H9 (cell line): Measurements from ENCODE around the gene ACAD8. TPM values are rescaled to one million over a fixed set of nuclear protein-coding genes. Genes with fewer than 3 reads are reported as not detected.
A peak's percentile ranks its signal among the peaks of the same experiment; 100 is the strongest.

ENCODE experiments used
- DNase-seq: peaks from one replicate; pipeline ENCODE4 v3.0.0-alpha.2; 2017
- H2AFZ ChIP-seq: one replicate; pipeline ENCODE4 v1.6.1; 2013; ENCODE audit warnings: mild to moderate bottlenecking, low read length, control low read depth, moderate library complexity
- H2AK5ac ChIP-seq: 2 replicates; pipeline ENCODE4 v1.6.1; 2013; ENCODE audit warnings: low read length, control low read depth, mixed read lengths; ENCODE audit not compliant: insufficient read length
- H2BK120ac ChIP-seq: one replicate; pipeline ENCODE4 v1.6.1; 2013; ENCODE audit warnings: low read depth, mild to moderate bottlenecking, low read length, control low read depth, inconsistent platforms; ENCODE audit not compliant: poor library complexity, severe bottlenecking
- H2BK12ac ChIP-seq: 2 replicates; pipeline ENCODE4 v1.6.1; 2013; ENCODE audit warnings: low read length, control low read depth, mixed read lengths, low read depth; ENCODE audit not compliant: insufficient read length
- H2BK15ac ChIP-seq: 2 replicates; pipeline ENCODE4 v1.6.1; 2013; ENCODE audit warnings: low read depth, low read length, control low read depth
- H2BK20ac ChIP-seq: one replicate; pipeline ENCODE4 v1.6.1; 2013; ENCODE audit warnings: low read depth, mild to moderate bottlenecking, low read length, control low read depth, inconsistent platforms; ENCODE audit not compliant: poor library complexity, severe bottlenecking
- H2BK5ac ChIP-seq: 2 replicates; pipeline ENCODE4 v1.6.1; 2013; ENCODE audit warnings: low read length, control low read depth, mixed read lengths; ENCODE audit not compliant: insufficient read length
- H3K14ac ChIP-seq: 2 replicates; pipeline ENCODE4 v1.6.1; 2013; ENCODE audit warnings: low read length, control low read depth; ENCODE audit not compliant: insufficient read depth
- H3K18ac ChIP-seq: 2 replicates; pipeline ENCODE4 v1.6.1; 2013; ENCODE audit warnings: low read depth, mild to moderate bottlenecking, mixed read lengths, low read length, control low read depth; ENCODE audit not compliant: insufficient read length
- H3K23ac ChIP-seq: 2 replicates; pipeline ENCODE4 v1.6.1; 2013; ENCODE audit warnings: low read length, control low read depth, mixed read lengths, low read depth; ENCODE audit not compliant: insufficient read length
- H3K23me2 ChIP-seq: 2 replicates; pipeline ENCODE4 v1.6.1; 2013; ENCODE audit warnings: low read depth, mild to moderate bottlenecking, mixed read lengths, low read length, control low read depth; ENCODE audit not compliant: insufficient read length, poor library complexity, severe bottlenecking
- H3K27ac ChIP-seq: 2 replicates; pipeline ENCODE4 v1.5.1; 2013; ENCODE audit warnings: low read length, control low read depth, mixed read lengths, low read depth; ENCODE audit not compliant: insufficient read length
- H3K27me3 ChIP-seq: 2 replicates; pipeline ENCODE4 v1.6.1; 2013; ENCODE audit warnings: low read length, control low read depth, inconsistent platforms; ENCODE audit not compliant: insufficient read depth
- H3K4ac ChIP-seq: 2 replicates; pipeline ENCODE4 v1.6.1; 2013; ENCODE audit warnings: low read depth, mild to moderate bottlenecking, control low read depth, inconsistent platforms, low read length, moderate library complexity
- H3K4me1 ChIP-seq: 2 replicates; pipeline ENCODE4 v1.6.1; 2013; ENCODE audit warnings: low read length, control low read depth, inconsistent platforms; ENCODE audit not compliant: insufficient read depth
- H3K4me2 ChIP-seq: 2 replicates; pipeline ENCODE4 v1.6.1; 2013; ENCODE audit warnings: low read length, control low read depth, mixed read lengths; ENCODE audit not compliant: insufficient read length, insufficient read depth
- H3K56ac ChIP-seq: 2 replicates; pipeline ENCODE4 v1.6.1; 2013; ENCODE audit warnings: low read depth, mild to moderate bottlenecking, mixed read lengths, low read length, control low read depth; ENCODE audit not compliant: insufficient read length
- H3K79me1 ChIP-seq: 2 replicates; pipeline ENCODE4 v1.6.1; 2013; ENCODE audit warnings: low read depth, mild to moderate bottlenecking, moderate library complexity, low read length, control low read depth, inconsistent platforms; ENCODE audit not compliant: insufficient read depth, poor library complexity, severe bottlenecking
- H3K79me2 ChIP-seq: 2 replicates; pipeline ENCODE4 v1.6.1; 2013; ENCODE audit warnings: low read length, control low read depth, inconsistent platforms; ENCODE audit not compliant: insufficient read depth
- H3K9ac ChIP-seq: 2 replicates; pipeline ENCODE4 v1.6.1; 2013; ENCODE audit warnings: low read length, control low read depth, mixed read lengths; ENCODE audit not compliant: insufficient read length; ENCODE audit errors: extremely low read depth
- H3K9me3 ChIP-seq: one replicate; pipeline ENCODE4 v1.6.1; 2013; ENCODE audit warnings: low read depth, low read length, inconsistent platforms; ENCODE audit not compliant: control insufficient read depth
- H3T11ph ChIP-seq: one replicate; pipeline ENCODE4 v1.6.1; 2013; ENCODE audit warnings: mild to moderate bottlenecking, low read length, control low read depth, inconsistent platforms
- H4K20me1 ChIP-seq: one replicate; pipeline ENCODE4 v1.6.1; 2013; ENCODE audit not compliant: control insufficient read depth, insufficient read length, insufficient read depth
- H4K5ac ChIP-seq: 2 replicates; pipeline ENCODE4 v1.6.1; 2013; ENCODE audit warnings: low read depth, mild to moderate bottlenecking, mixed read lengths, low read length, control low read depth; ENCODE audit not compliant: insufficient read length
- H4K8ac ChIP-seq: replicated peaks from 2 replicates; pipeline ENCODE4 v1.6.1; 2013; ENCODE audit warnings: low read length, control low read depth, mixed read lengths, low read depth; ENCODE audit not compliant: insufficient read length
- H4K91ac ChIP-seq: 2 replicates; pipeline ENCODE4 v1.6.1; 2013; ENCODE audit warnings: low read depth, mild to moderate bottlenecking, moderate library complexity, mixed read lengths, low read length, control low read depth; ENCODE audit not compliant: insufficient read length
- H3K27ac Mint-ChIP-seq, 3 experiments: 2 replicates in 2 of 3; 3 replicates in 1 of 3; pipeline ENCODE4 v1.8.0; 2020 to 2021; ENCODE audit warnings: mixed read lengths in 3 of 3, mild to moderate bottlenecking in 1 of 3, moderate library complexity in 1 of 3
- H3K27me3 Mint-ChIP-seq: 2 replicates; pipeline ENCODE4 v1.8.0; 2021; ENCODE audit warnings: low read depth, mild to moderate bottlenecking, moderate library complexity, mixed read lengths
- H3K36me3 Mint-ChIP-seq, 3 experiments: 2 replicates in 2 of 3; 3 replicates in 1 of 3; pipeline ENCODE4 v1.8.0; 2020 to 2021; ENCODE audit warnings: low read depth in 3 of 3, mixed read lengths in 3 of 3; ENCODE audit not compliant: insufficient read depth in 1 of 3
- H3K4me1 Mint-ChIP-seq, 2 experiments: 2 replicates each; pipeline ENCODE4 v1.8.0; 2020; ENCODE audit warnings: mixed read lengths in 2 of 2
- H3K4me3 Mint-ChIP-seq, 2 experiments: 2 replicates in 1 of 2; 3 replicates in 1 of 2; pipeline ENCODE4 v1.8.0; 2020 to 2021; ENCODE audit warnings: mild to moderate bottlenecking in 2 of 2, mixed read lengths in 2 of 2, moderate library complexity in 1 of 2
- H3K9me3 Mint-ChIP-seq, 2 experiments: 2 replicates in 1 of 2; 3 replicates in 1 of 2; pipeline ENCODE4 v1.8.0; 2020; ENCODE audit warnings: mild to moderate bottlenecking in 2 of 2, mixed read lengths in 2 of 2, moderate library complexity in 1 of 2
- CTCF ChIP-seq: fragments of 200-600 bp; sonication (generic); conservative IDR thresholded peaks from 3 replicates; pipeline ENCODE4 v1.8.0; 2021; ENCODE audit warnings: antibody characterized with exemption, mild to moderate bottlenecking
- WGBS: extraction: QIAGEN DNeasy Blood & Tissue Kit; methylation state at CpG from one replicate; pipeline ENCODE4 v1.1.7; 2013; ENCODE audit warnings: missing lambda C conversion rate, low lambda C conversion rate, mixed read lengths; ENCODE audit not compliant: insufficient read length; ENCODE audit errors: extremely low coverage; 5-methylcytosine and 5-hydroxymethylcytosine counted together
- long read RNA-seq: library from polyadenylated mRNA; unstranded; transcript quantifications from one replicate; pipeline ENCODE4 v2.0.0, GENCODE V29; 2020
- total RNA-seq: library from RNA; stranded (reverse); gene quantifications from 2 replicates; pipeline ENCODE4 v1.2.1, GENCODE V29; 2021

The ACAD8 gene
- 43.3 and 46.8 TPM in 2 replicates for total RNA-seq
- long read RNA-seq, transcript ACAD8-201 (11 exons, 2,249 nt), result major isoform, 302 of 470 reads
- long read RNA-seq, transcript ACAD8-202 (8 exons, 1,797 nt), result minor isoform, 9 of 470 reads
- long read RNA-seq, partial matches to known transcripts, result 12 of 470 reads
- long read RNA-seq, other reads (novel, unspliced or antisense), result 146 of 470 reads

GRCh38 chr11:134253188-134253993 is at the start of gene ACAD8, which contains the start of gene THYN1:
Gene ACAD8, plus strand, starts transcription at chr11:134253568. Its CDS starts 33 bp downstream, at chr11:134253601.
Gene THYN1, minus strand, starts transcription at chr11:134253352. Its CDS starts 470 bp downstream, at chr11:134252882.
- peak; percentile 98 for DNase-seq
- H3K27ac ChIP-seq, result no peak within 1 kb of the TSS
- WGBS, result no CpG with 5 or more reads among the region's 70 CpGs

More at GRCh38 chr11:134253188-134253993, at the start of gene ACAD8, which contains the start of gene THYN1:
- Histone ChIP-seq H3K79me2 (no peaks in the 10 kb centered on the region), H3K56ac (no peak within 1 kb of the TSS), H3K4me1 (0 out of 2 replicates have a peak, but pooled peaks cover 2% of the 10 kb centered on the region), H4K8ac (no peak within 1 kb of the TSS), H2BK12ac (no peak within 1 kb of the TSS), H2BK5ac (no peak within 1 kb of the TSS), H3T11ph (no peak within 1 kb of the TSS), H3K9me3 (no peaks in the 10 kb centered on the region), H3K18ac (no peak within 1 kb of the TSS), H3K9ac (peak within 1 kb of the TSS; percentile 48), H3K27me3 (no peaks in the 10 kb centered on the region), H2BK15ac (no peak within 1 kb of the TSS), H4K5ac (no peak within 1 kb of the TSS), H3K4ac (no peak within 1 kb of the TSS), H3K14ac (no peak within 1 kb of the TSS), H4K20me1 (no peaks in the 10 kb centered on the region), H2AFZ (no peak within 1 kb of the TSS), H3K79me1 (no peaks in the 10 kb centered on the region), H3K4me2 (peak within 1 kb of the TSS; percentile 77), H3K23ac (no peak within 1 kb of the TSS), H2AK5ac (no peak within 1 kb of the TSS), H2BK120ac (no peak within 1 kb of the TSS), H4K91ac (no peak within 1 kb of the TSS), H3K23me2 (peaks cover 3% of the 10 kb centered on the region), H2BK20ac (no peak within 1 kb of the TSS)
- Mint-ChIP-seq H3K4me1 (peaks cover 23 to 26% of the 10 kb centered on the region in 2 experiments), H3K9me3 (no peaks in the 10 kb centered on the region), H3K27ac (peak within 1 kb of the TSS in 2 of 3 experiments; percentile 38 to 75), H3K27me3 (no peaks in the 10 kb centered on the region), H3K36me3 (peaks cover 19 to 40% (median 30%) of the 10 kb centered on the region in 3 experiments; a peak in 6 of 7 replicates), H3K4me3 (peak within 1 kb of the TSS; percentile 85 to 91)
- TF ChIP-seq CTCF, result no peak
